Measurements from ENCODE around the gene GRIN3B. TPM values are rescaled to one million over a fixed set of nuclear protein-coding genes. Genes with fewer than 3 reads are reported as not detected.
A peak's percentile ranks its signal among the peaks of the same experiment; 100 is the strongest.

The GRIN3B gene
- total and polyA plus RNA-seq, 7 donors = 0.04 to 0.14 TPM; not detected in 5

- intact Hi-C loops (cut with DNase I) = no loop called here
- WGBS, 2 donors = 4 to 6% methylated on average over 73 of the region's 73 CpGs
- Histone ChIP-seq H3K36me3 (no peaks in the 10 kb centered on the region), H3K27ac (no peak overlapping the region), H3K9me3 (no peaks in the 10 kb centered on the region), H3K4me1 (peaks cover 0 to 29% (median 24%) of the 10 kb centered on the region in 4 donors), H3K4me3 (peak overlapping the region in 1 of 4 donors; percentile 10), H3K27me3 (peaks cover 40 to 78% (median 70%) of the 10 kb centered on the region in 3 donors)
- DNase-seq = no peak
- no peak for TF ChIP-seq POLR2A (IDR thresholded peaks at IDR 0.05)
- no peak for TF ChIP-seq EP300 (IDR thresholded peaks at IDR 0.05)
- TF ChIP-seq POLR2AphosphoS5 (IDR thresholded peaks at IDR 0.05) = no peak
- TF ChIP-seq CTCF (IDR thresholded peaks at IDR 0.05) = no peak
Measured at GRCh38 chr19:1000591-1001537, 645 bp downstream of the GRIN3B start.

- TF ChIP-seq CTCF (IDR thresholded peaks at IDR 0.05) (peak; percentile 76 to 94 (median 80)), POLR2AphosphoS5 (IDR thresholded peaks at IDR 0.05) (no peak), EP300 (IDR thresholded peaks at IDR 0.05) (no peak)
Measured at GRCh38 chr19:1001538-1002166, 1.4 kb downstream of the GRIN3B start.

GRCh38 chr19:1002600-1002999, 2.4 kb downstream of the GRIN3B start:
- WGBS, 2 donors = 62 to 79% methylated on average over 4 of the region's 4 CpGs
- Histone ChIP-seq H3K36me3 (no peaks in the 10 kb centered on the region), H3K27me3 (peaks cover 25 to 60% (median 53%) of the 10 kb centered on the region in 3 donors), H3K4me3 (no peak overlapping the region), H3K27ac (no peak overlapping the region), H3K4me1 (peaks cover 0 to 20% (median 16%) of the 10 kb centered on the region in 4 donors), H3K9me3 (no peaks in the 10 kb centered on the region)
- DNase-seq = no peak
- TF ChIP-seq CTCF (IDR thresholded peaks at IDR 0.05) (no peak), POLR2A (IDR thresholded peaks at IDR 0.05) (no peak), EP300 (IDR thresholded peaks at IDR 0.05) (no peak), POLR2AphosphoS5 (IDR thresholded peaks at IDR 0.05) (no peak)
- intact Hi-C loops (cut with DNase I) = no loop called here

More at GRCh38 chr19:1001538-1002166, 1.4 kb downstream of the GRIN3B start:
- H3K9me3 ChIP-seq = no peaks in the 10 kb centered on the region
- peaks cover 32 to 70% (median 63%) of the 10 kb centered on the region in 3 donors for H3K27me3 ChIP-seq
- DNase-seq = no peak
- H3K36me3 ChIP-seq = no peaks in the 10 kb centered on the region
- no peak overlapping the region for H3K27ac ChIP-seq
- peaks cover 0 to 21% (median 16%) of the 10 kb centered on the region in 4 donors for H3K4me1 ChIP-seq
- no peak overlapping the region for H3K4me3 ChIP-seq
- 4 to 10% methylated on average over 20 of the region's 20 CpGs for WGBS, 2 donors
- intact Hi-C loops (cut with DNase I) = no loop called here

GRCh38 chr19:1003283-1003682, 3.1 kb downstream of the GRIN3B start:
- Histone ChIP-seq H3K36me3 (no peaks in the 10 kb centered on the region), H3K27me3 (peaks cover 24 to 53% (median 46%) of the 10 kb centered on the region in 3 donors), H3K4me3 (no peak overlapping the region), H3K27ac (no peak overlapping the region), H3K4me1 (peaks cover 0 to 20% (median 16%) of the 10 kb centered on the region in 4 donors), H3K9me3 (no peaks in the 10 kb centered on the region)
- no peak for TF ChIP-seq POLR2A (IDR thresholded peaks at IDR 0.05)
- no peak for TF ChIP-seq CTCF (IDR thresholded peaks at IDR 0.05)
- TF ChIP-seq EP300 (IDR thresholded peaks at IDR 0.05) = no peak
- no peak for TF ChIP-seq POLR2AphosphoS5 (IDR thresholded peaks at IDR 0.05)
- no peak for DNase-seq
- 82 to 89% methylated on average over 37 of the region's 37 CpGs for WGBS, 2 donors
- intact Hi-C loops (cut with DNase I) = no loop called here

Measured in sigmoid colon (tissue), 7 donors.